Upper lobe of left lung (tissue), 4 donors: ENCODE data around the gene CDKAL1.

Experiments
- EP300 ChIP-seq, 4 donors: sonication (generic); formaldehyde crosslinking; IDR thresholded peaks; one replicate each; pipeline ENCODE4 v1.5.1; 2017; ENCODE audit warnings: antibody characterized with exemption in 4 of 4, control low read depth in 2 of 4
- POLR2AphosphoS5 ChIP-seq, 2 donors: sonication (generic); formaldehyde crosslinking; IDR thresholded peaks; one replicate each; pipeline ENCODE4 v1.5.1; 2017; ENCODE audit warnings: antibody characterized with exemption in 2 of 2
- TF ChIP-seq, protein P1 (sequence below), 6 experiments: fragments of 450-650 bp in 4 of 6; fragments of 200-600 bp in 2 of 6; sonication (generic) in 2 of 6; IDR thresholded peaks; one replicate each; pipeline ENCODE4 v1.5.1; 2016 to 2019; ENCODE audit warnings: antibody characterized with exemption in 6 of 6

GRCh38 chr6:20732896-20733295 is 198.6 kb downstream of the CDKAL1 start:
- TF ChIP-seq, protein P1, sequence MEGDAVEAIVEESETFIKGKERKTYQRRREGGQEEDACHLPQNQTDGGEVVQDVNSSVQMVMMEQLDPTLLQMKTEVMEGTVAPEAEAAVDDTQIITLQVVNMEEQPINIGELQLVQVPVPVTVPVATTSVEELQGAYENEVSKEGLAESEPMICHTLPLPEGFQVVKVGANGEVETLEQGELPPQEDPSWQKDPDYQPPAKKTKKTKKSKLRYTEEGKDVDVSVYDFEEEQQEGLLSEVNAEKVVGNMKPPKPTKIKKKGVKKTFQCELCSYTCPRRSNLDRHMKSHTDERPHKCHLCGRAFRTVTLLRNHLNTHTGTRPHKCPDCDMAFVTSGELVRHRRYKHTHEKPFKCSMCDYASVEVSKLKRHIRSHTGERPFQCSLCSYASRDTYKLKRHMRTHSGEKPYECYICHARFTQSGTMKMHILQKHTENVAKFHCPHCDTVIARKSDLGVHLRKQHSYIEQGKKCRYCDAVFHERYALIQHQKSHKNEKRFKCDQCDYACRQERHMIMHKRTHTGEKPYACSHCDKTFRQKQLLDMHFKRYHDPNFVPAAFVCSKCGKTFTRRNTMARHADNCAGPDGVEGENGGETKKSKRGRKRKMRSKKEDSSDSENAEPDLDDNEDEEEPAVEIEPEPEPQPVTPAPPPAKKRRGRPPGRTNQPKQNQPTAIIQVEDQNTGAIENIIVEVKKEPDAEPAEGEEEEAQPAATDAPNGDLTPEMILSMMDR (IDR thresholded peaks at IDR 0.05): no peak
- TF ChIP-seq EP300 (IDR thresholded peaks at IDR 0.05) (no peak), POLR2AphosphoS5 (IDR thresholded peaks at IDR 0.05) (no peak)
